ENCODE data around the gene WDR86.

WDR86 gene, protein sequence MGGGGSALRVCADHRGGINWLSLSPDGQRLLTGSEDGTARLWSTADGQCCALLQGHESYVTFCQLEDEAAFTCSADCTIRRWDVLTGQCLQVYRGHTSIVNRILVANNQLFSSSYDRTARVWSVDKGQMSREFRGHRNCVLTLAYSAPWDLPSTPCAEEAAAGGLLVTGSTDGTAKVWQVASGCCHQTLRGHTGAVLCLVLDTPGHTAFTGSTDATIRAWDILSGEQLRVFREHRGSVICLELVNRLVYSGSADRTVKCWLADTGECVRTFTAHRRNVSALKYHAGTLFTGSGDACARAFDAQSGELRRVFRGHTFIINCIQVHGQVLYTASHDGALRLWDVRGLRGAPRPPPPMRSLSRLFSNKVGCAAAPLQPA
- 0 to 1.4 (median 0) reads per million in 17 experiments for total RNA-seq

DNA sequence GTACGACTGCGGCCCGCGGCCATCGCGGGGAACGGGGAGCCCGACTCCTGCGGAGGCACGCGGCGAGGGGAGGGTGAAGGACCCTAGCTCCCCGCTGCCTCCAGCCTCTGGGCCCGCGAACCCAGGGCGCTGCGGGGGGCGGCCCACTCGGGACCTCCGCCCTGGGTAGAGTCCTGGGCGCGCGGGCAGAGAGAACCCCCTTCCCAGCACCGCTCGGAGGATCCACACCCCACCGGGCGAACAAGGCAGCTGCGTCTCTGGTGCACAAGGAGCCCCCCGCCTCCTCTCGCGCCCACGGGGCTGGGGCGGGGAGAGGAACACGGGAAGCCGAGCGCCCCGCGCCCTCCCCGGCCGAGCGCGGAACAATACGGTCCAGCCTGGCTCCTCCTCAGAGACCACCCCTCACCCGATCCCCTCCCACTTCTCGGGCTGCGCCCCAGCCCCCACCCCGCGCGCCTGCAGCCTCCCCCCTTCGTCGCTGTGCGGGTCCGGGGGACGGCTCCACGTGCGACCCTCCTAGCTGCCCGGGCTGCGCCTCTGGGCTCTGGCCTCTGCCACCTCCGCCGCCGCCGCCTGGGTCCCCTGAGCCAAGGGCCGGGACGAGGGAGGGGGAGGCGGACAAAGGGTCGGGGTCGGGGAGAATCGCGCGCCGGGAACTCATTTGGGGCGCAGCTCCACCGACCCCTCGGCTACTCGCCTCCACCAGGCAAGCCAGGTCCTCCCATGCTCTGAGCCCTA lies at the start of gene WDR86:
Gene WDR86, minus strand, starts transcription at position 372 of the 738 bp plus-strand sequence. CDS start 449 bp downstream, outside the sequence.
- peak in 1 of 4 experiments; percentile 23 for DNase-seq

DNA sequence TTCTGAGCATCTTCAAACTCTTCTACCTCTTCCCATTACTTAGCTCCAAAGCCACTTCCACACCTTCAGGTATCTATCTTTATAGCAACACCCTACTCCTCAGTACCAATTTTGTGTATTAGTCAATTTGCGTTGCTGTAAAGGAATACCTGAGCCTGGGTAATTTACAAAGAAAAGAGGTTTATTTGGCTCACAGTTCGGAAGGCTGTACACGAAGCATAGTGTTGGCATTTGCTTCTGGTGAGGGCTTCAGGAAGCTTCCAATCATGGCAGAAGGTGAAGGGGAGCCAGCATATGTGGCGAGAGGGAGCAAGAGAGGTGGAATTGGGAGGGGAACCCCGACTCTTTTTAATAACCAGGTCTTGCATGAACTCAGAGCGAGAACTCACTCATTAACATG lies 47.7 kb upstream of the WDR86 start:
- no peak for DNase-seq

DNA sequence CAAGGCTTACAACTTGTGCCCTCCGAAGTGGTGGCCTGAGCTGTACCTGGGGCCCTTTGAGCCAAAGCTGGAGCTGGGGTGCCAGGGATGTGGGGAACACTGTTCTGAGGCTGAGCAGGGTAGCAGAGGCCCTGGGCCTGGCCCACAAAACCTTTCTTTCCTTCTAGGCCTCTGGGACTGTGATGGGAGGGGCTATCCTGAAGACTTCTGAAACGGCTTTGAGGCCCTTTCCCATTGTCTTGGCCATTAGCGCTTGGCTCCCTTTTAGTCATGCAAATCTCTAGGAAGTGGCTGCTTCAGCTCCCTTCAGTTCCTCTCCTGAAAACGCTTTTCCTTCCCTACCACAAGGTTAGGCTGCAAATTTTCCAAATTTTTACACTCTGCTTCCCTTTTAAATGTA lies 46.9 kb upstream of the WDR86 start:
- peak in 2 of 4 experiments; percentile 24 to 30 for DNase-seq

DNA sequence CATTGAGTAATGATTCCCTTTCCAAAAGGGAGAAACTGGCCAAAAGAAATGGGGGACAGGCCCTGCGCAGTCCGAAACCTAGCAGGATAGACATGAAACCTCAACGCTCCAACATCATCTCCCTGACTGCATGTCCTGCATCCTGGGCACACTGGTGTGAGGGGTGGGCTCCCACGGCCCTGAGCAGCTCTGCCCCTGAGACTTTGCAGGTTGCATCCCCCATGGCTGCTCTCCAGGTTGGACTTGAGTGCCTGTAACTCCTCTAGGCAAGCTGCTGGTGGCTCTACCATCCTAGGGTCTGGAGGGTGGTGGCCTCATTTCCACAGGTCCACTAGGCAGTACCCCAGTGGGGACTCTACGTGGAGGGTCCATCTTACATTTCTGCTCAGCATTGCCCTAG lies 46.4 kb upstream of the WDR86 start:
- no peak for DNase-seq

DNA sequence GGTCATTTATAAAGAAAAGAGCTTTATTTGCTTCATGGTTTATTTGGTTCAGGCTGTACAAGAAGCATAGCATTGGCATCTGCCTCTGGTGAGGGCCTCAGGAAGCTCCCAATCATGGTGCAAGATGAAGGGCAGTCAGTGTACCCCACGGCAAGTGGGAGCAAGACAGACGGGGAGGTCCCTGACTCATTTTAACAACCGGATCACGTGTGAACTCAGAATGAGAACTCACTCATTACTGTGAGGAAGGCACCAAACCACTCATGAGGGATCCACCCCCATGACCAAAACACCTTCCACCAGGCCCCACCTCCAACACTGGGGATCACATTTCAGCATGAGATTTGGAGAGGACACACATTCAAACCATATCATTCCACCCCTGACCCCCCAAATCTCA lies 45.9 kb upstream of the WDR86 start:
- no peak for DNase-seq

DNA sequence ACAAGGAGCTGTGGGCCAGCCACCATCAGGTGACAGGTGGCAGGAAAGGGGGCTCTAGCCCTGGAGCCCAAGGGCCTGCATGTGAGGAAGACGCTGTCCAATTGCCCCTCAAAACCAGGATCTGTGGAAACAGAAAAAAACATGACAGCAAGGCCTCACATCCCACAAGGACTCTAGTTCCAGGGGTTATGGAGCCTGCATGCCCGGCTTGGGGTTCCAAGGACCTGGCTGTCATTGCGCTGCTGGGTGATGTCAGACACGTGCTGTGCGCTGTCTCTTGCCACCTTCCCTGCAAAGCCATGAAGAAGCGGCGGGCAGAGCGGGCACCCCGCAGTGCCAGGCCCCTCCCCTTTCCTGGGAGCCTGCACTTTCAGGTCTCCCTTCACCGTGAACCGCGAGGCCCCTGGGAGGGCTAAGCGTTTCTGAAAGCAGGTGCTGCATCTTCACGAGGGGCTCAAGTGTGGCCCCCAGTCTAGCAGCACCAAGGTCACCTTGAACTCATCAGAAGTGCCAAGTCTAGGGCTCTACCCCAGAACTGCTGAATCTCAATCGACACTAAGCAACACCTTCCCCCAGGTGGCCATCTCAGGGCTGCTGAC lies 45.2 kb upstream of the WDR86 start:
- no peak for DNase-seq

DNA sequence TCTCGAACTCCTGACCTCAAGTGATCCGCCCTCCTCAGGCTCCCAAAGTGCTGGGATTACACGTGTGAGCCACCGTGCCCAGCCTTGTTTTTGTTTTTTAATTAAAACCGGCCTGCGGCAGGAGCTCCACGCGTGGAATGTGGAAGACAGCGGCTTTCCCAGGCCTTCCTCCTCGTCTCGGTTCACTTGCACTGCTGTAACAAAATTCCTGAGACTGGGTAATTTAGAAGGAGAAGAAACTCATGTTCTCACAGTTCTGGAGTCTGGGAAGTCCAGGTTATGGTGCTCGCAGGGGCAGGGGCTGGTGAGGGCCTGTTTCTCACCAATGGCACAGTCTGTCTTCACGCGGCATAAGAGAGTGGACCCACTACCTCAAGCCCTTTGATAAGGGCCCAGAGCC lies 44.5 kb upstream of the WDR86 start:
- DNase-seq, result no peak

DNA sequence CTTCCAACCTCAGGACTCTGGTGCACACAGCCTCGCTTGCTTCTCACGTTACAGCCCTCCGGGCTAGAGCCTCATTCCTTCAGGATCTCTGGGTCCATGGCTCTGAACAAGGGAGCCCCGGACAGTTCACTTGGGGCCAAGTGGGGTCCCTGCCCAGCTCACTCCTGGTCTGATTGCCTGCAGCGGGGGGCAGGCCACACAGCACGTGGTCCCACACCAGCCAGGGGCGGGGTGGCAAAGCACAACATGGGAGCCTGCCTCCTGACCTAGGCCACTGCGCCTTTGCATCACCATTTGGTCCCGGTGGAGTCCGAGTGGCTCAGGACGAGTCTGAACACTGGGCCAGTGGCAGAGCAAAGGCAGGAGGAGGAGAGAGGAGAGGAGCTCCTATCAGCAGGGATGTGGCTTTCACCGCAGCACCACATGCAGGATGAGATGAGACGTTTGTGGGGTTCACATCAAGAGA lies 43.5 kb upstream of the WDR86 start:
- DNase-seq, result no peak

DNA sequence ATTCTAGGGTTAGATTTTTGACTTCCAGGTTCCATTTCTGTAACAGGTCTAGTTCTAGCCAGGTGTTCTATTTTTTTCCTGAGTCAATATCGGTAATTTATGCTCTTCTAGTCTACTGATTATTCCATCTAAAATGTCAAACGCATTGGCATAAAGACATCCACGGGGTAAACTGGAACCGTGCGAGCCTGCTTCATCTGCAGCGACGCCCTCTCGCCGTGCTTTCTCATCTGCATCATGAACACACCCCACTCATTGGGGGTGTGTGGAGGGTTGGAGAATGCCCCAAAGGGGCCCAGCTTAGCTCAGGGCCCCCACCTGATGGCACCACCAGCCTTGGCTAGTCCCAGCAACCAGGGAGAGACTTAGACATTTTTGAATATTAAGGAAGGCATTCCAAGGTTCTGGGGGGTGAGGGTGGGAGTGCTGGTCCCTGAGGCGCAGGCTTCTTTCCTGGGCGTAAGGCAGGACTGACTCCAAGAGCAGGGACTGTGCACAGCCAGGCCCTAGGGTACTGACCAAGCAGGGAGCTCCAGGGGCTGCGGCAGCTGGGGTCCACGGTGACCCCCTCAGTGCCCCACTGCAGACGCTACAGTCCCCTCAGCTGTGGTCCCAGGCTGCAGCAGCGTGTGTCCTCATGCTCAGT lies 43.0 kb upstream of the WDR86 start:
- DNase-seq, result no peak

DNA sequence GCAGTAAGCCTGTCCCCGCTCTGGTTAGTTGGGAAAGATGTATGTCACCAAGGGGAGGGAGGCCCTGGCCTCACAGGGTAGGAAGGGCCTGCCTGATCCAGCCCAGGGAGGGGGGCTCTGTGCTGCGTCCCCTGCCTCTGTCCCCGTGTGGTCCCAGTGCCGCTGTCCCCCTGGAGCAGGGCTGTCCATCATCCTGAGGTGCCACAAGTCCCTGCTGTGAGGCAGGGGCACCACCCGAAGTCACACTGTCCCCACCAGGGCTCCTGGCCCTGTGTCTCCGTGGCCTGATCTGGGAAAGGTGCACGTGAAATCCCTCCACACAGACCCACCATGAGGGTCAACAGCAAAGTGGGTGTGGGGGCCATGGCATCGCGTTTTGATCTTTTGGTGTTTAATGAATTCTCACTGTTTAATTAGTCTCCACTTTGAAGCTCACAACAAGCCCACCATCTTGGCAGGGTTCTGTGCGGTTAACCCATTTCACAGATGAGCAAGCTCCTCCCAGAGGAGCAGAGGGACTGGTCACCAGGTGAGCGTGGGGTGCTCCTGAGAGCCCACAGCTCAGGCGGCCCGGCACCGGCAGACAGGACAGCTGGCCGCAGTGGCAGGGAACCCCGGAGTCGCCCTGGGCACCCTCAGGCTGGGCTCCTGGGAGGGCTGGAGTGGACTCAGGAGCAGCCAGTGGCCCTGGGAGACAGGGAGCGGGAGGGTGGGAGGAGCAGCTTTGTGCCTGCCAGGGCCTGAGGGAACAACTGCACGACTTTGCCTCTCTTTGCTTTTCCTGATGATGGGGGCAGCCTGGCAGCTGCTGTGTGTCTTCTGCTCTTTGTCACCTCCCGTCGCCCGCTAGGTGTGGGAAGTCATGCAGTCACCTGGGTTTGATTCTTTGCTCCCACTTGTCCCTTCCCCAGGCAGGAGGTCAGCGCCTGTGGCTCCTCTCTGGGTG lies 42.1 kb upstream of the WDR86 start:
- no peak for DNase-seq

DNA sequence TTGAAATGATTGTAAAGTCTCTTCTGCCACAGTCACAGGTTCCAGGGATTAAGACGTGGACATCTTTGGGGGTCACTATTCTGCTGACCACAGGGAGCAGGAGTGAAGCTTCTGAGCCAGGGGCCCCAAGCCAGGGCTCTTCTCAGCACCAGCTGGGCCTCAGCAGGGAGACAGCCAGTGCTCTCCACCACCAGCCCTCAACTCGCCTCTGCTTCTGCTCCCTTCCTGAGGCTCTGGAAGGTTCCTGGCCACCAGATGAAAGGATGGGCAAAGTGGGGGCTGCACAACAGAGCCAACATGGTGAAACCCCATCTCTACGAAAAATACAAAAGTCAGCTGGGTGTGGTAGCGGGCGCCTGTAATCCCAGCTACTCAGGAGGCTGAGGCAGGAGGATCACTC lies 41.3 kb upstream of the WDR86 start:
- no peak for DNase-seq

DNA sequence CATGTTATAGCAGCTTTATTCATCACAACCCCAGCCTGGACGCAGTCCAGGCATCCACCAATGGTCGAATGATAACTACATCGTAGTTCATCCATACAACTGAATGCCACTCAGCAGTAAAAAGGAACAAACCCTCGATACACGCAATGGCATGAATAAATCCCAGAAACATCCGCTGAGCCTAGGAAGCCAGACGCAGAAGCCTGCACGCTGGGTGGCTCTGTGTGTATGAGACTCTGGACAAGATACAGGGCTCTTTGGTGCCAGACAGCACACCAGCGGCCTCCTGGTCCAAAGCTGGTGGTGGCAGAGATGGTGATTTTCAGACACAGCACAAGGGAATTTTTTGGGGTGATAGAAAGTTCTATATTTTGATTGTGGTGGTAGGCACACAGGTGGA lies 40.2 kb upstream of the WDR86 start:
- no peak for DNase-seq

DNA sequence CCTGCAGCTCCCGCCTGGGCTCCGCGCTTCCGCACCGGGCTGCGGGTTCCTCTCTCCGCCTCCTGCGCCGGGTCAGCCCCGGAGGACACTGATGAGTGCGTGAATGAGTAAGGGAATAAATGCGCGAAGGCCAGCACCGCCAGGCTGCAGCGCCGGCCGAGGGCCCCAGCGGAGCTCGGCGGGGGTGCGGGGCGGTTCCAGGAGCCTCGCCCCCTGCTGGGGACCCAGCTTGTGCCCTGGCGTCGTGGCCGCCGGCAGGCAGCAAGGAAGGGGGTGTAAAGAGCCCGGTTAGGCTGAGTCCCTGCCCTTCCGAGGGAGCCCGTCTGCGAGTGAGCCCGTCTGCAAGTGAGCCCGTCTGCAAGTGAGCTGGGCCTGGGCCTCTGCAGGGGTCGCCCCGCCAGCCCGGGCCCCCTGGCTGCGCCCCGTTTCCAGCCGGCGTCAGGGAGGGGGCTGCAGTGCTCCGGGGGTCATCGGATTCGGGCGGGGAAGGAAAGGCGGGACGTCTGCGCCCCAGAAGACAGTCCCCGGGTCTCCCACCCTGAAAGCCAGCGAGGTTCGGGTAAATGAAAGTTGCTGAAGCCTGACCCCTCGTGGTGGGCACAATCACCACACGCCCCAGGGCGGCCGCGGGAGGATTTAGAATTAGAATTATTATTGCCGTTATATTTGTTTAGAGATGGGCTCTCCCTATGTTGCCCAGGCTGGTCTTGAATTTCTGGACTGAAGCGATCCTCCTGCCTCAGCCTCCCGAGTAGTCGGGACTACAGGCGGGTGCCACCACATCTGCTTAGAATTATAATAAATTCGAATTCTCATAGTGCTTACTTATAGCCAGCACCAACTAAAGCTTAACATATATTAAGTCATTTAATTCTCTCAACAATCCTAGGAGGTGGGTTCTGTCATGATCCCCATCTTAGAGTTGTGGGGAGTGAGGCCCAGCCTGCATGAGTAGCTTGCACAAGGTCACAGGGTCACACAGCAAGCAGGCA lies 38.7 kb upstream of the WDR86 start:
- DNase-seq, result peak; percentile 73 to 86 (median 82)

DNA sequence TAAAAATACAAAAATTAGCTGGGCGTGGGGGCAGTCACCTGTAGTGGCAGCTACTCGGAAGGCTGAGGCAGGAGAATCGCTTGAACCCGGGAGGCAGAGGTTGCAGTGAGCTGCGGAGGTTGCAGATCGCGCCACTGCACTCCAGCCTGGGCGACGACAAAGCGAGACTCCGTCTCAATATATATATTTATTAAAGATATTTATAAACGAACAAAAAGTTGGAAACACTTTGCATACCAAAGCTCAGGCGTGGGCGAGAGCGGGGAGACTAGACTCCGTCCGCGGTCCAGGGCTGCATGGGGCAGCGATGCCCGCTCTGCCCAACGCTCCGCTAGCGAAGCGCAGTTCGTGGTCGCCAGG lies 38.0 kb upstream of the WDR86 start:
- DNase-seq, result no peak

DNA sequence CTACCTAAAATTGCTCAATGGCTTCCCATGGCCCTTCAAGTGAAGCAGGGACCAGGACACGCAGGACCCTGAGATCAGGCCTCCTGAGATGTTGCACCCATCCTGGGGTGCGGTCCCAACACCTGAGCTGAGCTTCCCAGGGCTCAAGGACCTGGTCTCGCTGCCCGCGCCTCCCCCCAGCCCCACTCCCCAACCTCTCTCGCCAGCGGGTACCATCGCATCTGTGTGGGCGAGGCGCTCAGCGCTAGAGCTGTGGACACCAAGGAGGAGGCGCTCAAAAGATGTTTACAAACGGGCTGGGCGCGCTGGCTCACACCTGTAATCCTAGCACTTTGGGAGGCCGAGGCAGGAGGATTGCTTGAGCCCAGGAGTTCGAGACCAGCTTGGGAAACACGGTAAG lies 37.5 kb upstream of the WDR86 start:
- DNase-seq, result no peak

DNA sequence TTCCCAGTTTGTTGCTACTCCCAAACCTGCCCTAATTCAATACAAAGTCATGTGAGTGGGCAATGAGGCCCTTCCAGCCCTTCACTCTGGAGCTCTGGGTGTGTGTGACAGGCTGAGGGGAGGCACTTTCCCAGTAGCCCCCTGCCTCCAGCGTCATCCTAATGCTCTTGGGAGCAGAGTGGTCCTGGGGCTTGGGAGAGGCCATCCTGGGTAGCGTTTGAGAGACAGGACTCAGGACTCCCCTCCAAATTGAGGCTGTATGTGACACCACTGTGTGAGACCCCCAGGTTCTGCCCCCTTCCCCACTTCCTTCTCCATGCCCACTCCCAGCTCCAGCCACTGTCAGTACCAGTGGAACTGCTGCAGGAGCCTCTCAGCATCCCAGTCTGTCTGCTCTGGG lies 36.6 kb upstream of the WDR86 start:
- DNase-seq, result no peak

DNA sequence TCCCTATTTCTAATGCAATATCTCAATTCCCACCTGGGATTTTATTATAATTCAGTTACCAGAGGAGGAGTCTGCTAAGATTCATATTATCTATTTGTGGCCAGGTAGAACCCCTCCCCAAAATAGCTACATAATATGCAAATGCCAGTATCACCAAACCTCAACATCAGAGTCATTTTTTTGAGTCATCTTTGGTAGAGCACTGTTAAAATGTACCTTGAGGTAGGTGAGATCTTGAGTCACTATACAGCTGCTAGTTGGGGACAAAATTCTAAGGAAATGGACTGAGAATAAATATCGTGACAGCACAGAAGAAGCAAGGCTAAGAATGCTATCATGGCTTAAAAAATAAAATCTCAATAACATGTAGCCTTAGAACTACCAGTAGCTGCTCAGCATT lies 34.8 kb upstream of the WDR86 start:
- no peak for DNase-seq

DNA sequence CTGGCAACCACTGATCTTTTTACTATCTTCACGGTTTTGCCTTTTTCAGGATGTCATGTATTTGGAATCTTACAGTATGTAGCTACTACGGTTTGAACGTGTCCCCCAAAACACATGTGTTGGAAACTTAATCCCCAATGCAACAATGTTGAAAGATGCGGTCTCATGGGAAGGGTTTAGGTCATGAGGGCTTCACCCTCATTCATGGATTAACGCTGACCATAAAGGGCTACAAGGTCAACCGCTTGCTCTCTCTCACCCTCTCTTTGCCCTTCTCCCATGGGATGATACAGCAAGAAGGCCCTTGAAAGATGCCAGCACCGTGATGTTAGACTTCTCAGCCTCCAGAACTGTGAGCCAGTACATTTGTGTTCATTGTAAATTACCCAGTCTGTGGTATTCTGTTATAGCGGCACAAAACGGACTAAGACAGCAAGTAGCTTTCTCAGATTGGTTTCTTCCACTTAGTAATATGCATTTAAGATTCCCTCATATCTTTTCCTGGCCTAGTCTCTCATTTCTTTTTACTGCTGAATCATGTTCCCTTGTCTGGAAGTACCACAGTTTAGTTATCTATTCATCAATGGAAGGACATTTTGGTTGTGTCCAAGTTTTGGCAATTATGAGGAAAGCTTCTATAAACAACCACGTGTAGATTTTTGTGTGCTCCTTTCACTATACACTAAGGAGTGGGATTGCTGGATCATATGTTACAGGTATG lies 33.1 kb upstream of the WDR86 start:
- no peak for DNase-seq

DNA sequence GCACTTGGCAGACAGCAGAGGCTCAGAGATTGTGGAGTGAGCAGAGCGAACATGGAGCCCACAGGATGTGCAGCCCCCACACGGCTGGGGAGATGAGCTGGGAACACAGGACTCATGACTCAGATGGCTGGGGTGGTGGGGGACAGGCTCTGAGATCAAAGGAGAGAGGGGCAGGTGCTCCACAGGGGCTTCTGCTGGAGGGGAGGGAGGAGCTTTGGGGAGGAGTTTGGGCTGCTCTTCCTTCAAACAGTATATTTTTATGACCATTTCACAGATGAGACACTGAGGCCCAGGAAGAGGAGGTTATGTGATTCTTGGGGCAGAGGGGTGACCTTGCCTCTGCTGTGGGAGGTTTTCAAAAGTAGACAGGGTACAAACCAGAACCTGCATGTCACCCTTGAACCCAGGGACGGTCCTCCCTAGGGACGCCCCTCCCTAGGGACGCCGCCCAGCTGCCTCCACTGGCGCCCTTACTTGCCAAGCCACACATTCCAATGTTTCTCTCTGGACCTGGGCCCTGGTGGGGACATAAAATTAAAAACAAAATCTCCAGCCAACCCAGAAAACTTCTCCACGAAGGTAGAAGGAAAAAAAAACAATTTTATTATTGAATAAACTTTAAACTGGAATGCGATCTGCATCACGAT lies 31.1 kb upstream of the WDR86 start:
- DNase-seq, result no peak
